GM06990 (cell line): ENCODE measurements around the gene PTPRM.

Experiments used
- DNase-seq: peaks from one replicate; pipeline ENCODE4 v3.0.0-alpha.2; 2011; ENCODE audit not compliant: insufficient read length; ENCODE audit errors: extremely low read depth
- H3K27me3 ChIP-seq: replicated peaks from 2 replicates; pipeline ENCODE4 v1.6.0; 2011; ENCODE audit warnings: low read length; ENCODE audit not compliant: control insufficient read depth, insufficient read depth
- H3K36me3 ChIP-seq: 2 replicates; pipeline ENCODE4 v1.5.1; 2011; ENCODE audit warnings: low read length; ENCODE audit not compliant: control insufficient read depth, insufficient read depth
- H3K4me3 ChIP-seq: replicated peaks from 2 replicates; pipeline ENCODE4 v1.5.1; 2011; ENCODE audit warnings: low read depth, mild to moderate bottlenecking, control low read depth, low read length
- CTCF ChIP-seq: IDR thresholded peaks from 2 replicates; pipeline ENCODE4 v1.5.1; 2011; ENCODE audit warnings: low read length, control low read depth, mild to moderate bottlenecking, inconsistent platforms; ENCODE audit not compliant: insufficient read depth, poor library complexity, severe bottlenecking

The PTPRM gene

GRCh38 chr18:8041526-8042111, 474.5 kb downstream of the PTPRM start:
- H3K4me3 ChIP-seq: no peak overlapping the region
- DNase-seq: no peak
- no peaks in the 10 kb centered on the region for H3K27me3 ChIP-seq
- no peaks in the 10 kb centered on the region for H3K36me3 ChIP-seq
- no peak for TF ChIP-seq CTCF

- Histone ChIP-seq H3K36me3 (no peaks in the 10 kb centered on the region), H3K27me3 (no peaks in the 10 kb centered on the region), H3K4me3 (no peak overlapping the region)
- no peak for TF ChIP-seq CTCF
- no peak for DNase-seq
These were observed 476.9 kb downstream of the PTPRM start for GRCh38 chr18:8044004-8044403.

- H3K4me3 ChIP-seq: no peak overlapping the region
- no peaks in the 10 kb centered on the region for H3K27me3 ChIP-seq
- no peaks in the 10 kb centered on the region for H3K36me3 ChIP-seq
- no peak for DNase-seq
- no peak for TF ChIP-seq CTCF
These were observed 478.2 kb downstream of the PTPRM start for GRCh38 chr18:8045160-8045883.

GRCh38 chr18:8045884-8046281, 478.8 kb downstream of the PTPRM start:
- DNase-seq: no peak
- Histone ChIP-seq H3K27me3 (no peaks in the 10 kb centered on the region), H3K36me3 (no peaks in the 10 kb centered on the region), H3K4me3 (no peak overlapping the region)
- no peak for TF ChIP-seq CTCF

GRCh38 chr18:8046441-8046840, 479.3 kb downstream of the PTPRM start:
- H3K27me3 ChIP-seq: no peaks in the 10 kb centered on the region
- H3K4me3 ChIP-seq: no peak overlapping the region
- DNase-seq: no peak
- no peaks in the 10 kb centered on the region for H3K36me3 ChIP-seq
- no peak for TF ChIP-seq CTCF
